ENCODE results near the gene ETFDH. TPM values are rescaled to one million over a fixed set of nuclear protein-coding genes. Genes with fewer than 3 reads are reported as not detected.

The ETFDH gene
- total RNA-seq, 2 donors from 2014 or later, result 96.6 to 156 TPM

DNA sequence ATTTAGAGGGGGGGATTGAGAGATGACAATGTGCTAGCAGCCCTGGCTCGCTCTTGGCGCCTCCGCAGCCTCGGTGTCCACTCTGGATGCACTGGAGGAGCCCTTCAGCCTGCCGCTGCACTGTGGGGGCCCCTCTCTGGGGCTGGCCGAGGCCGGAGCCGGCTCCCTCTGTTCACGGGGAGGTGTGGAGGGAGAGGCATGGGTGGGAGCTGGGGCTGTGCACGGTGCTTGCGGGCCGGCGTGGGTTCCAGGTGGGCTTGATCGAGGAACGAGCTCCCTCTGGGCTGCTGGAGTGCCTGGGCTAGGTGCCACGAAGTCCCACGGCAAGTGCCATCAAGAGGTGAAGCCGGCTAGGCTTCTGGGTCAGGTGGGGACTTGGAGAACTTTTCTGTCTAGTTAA, 7.3 kb upstream of the ETFDH start:
- H3K4me3 ChIP-seq, result no peak overlapping the region
- no peak overlapping the region for H3K27ac ChIP-seq
- H3K9me3 ChIP-seq, result no peaks in the 10 kb centered on the region
- H3K36me3 ChIP-seq, result no peaks in the 10 kb centered on the region
- DNase-seq (ENCODE audit: low spot score), result no peak
- TF ChIP-seq CTCF (IDR thresholded peaks at IDR 0.05), result no peak
- H3K27me3 ChIP-seq, result no peaks in the 10 kb centered on the region
- no peaks in the 10 kb centered on the region for H3K4me1 ChIP-seq

GRCh38 chr4:158666892-158667291, 5.2 kb upstream of the ETFDH start:
- H3K36me3 ChIP-seq, result no peaks in the 10 kb centered on the region
- no peaks in the 10 kb centered on the region for H3K9me3 ChIP-seq
- DNase-seq (ENCODE audit: low spot score), result no peak
- no peak overlapping the region for H3K4me3 ChIP-seq
- no peak overlapping the region for H3K27ac ChIP-seq
- H3K4me1 ChIP-seq, result peaks cover 0 to 10% of the 10 kb centered on the region in 2 donors
- TF ChIP-seq CTCF (IDR thresholded peaks at IDR 0.05), result no peak
- H3K27me3 ChIP-seq, result no peaks in the 10 kb centered on the region

DNA sequence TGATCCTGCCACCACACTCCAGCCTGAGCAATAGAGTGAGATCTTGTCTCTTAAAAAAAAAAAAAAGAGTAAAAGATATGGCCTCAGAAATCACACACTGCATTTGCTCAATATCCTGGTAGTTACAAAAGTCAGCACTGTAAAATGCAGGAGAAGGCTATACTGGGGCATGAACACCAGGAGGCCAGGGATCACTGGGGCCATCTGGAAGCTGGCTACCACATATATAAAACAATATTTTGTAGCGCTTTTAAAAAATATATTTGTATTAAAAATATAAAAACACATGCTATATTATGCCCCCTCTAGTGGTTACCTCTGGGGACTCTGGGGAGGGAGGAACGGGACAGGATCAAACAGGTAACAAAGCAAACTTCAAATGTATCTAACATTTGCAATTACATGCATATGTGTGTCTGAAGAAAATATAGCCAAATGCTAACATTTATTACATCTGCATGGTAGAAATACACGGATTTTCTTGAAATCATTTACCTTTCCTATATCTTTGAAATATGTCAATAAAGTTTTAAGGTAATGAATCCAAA, 4.4 kb upstream of the ETFDH start:
- TF ChIP-seq CTCF (IDR thresholded peaks at IDR 0.05), result peak; percentile 16 to 54
- H3K4me1 ChIP-seq, result peaks cover 0 to 12% of the 10 kb centered on the region in 2 donors
- H3K36me3 ChIP-seq, result no peaks in the 10 kb centered on the region
- no peak overlapping the region for H3K27ac ChIP-seq
- no peaks in the 10 kb centered on the region for H3K9me3 ChIP-seq
- H3K27me3 ChIP-seq, result no peaks in the 10 kb centered on the region
- DNase-seq (ENCODE audit: low spot score), result no peak
- H3K4me3 ChIP-seq, result no peak overlapping the region

GRCh38 chr4:158669310-158669709, 2.8 kb upstream of the ETFDH start:
- peaks cover 0 to 28% of the 10 kb centered on the region in 2 donors for H3K4me1 ChIP-seq
- H3K27ac ChIP-seq, result no peak overlapping the region
- H3K9me3 ChIP-seq, result no peaks in the 10 kb centered on the region
- H3K4me3 ChIP-seq, result no peak overlapping the region
- DNase-seq (ENCODE audit: low spot score), result no peak
- TF ChIP-seq CTCF (IDR thresholded peaks at IDR 0.05), result no peak
- no peaks in the 10 kb centered on the region for H3K36me3 ChIP-seq
- no peaks in the 10 kb centered on the region for H3K27me3 ChIP-seq

DNA sequence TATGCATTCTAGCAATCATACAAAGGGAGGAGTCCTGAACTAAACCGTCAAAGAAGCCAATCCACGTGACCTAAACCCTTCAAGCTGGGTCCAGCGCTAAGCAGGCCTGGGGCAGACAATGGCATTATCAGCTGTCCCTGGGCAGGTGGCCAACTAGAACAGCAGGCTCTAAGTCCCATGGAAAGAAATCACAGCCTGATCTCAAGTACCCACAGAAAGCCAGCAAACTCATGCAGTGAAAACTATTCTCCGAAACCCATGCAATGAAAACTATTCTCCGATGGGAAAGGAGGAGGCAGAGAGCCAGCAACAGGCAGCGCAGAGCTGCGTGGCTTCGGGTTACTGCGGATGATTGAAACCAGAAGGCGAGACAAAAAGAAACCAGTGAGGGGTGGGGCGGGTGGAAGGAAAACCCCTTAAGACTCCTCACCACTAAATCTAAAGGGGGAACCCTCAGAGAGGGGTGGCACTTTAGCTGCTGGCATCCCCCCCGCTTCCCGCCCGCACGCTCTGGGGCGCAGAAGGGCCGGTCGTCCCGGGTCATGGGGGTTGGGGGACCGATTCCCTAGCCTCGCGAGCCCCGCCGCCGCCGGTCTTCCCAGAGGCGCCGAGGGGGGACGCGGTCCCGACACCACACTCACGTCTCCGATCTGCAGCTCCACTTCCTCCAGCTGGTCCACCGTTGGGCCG, 976 bp upstream of the ETFDH start:
- peak; percentile 71 for DNase-seq (ENCODE audit: low spot score)
- Histone ChIP-seq H3K27me3 (no peaks in the 10 kb centered on the region), H3K4me3 (peak overlapping the region; percentile 84 to 85), H3K27ac (peak overlapping the region; percentile 98 to 99), H3K36me3 (no peaks in the 10 kb centered on the region), H3K4me1 (peaks cover 0 to 28% of the 10 kb centered on the region in 2 donors), H3K9me3 (no peaks in the 10 kb centered on the region)
- TF ChIP-seq CTCF (IDR thresholded peaks at IDR 0.05), result no peak

- H3K4me1 ChIP-seq, result peaks cover 0 to 28% of the 10 kb centered on the region in 2 donors
- peak within 1 kb of the TSS; percentile 84 to 85 for H3K4me3 ChIP-seq
- H3K9me3 ChIP-seq, result no peaks in the 10 kb centered on the region
- H3K27ac ChIP-seq, result peak within 1 kb of the TSS; percentile 98 to 99
- TF ChIP-seq CTCF (IDR thresholded peaks at IDR 0.05), result no peak
- H3K36me3 ChIP-seq, result no peaks in the 10 kb centered on the region
- no peak for DNase-seq (ENCODE audit: low spot score)
- H3K27me3 ChIP-seq, result no peaks in the 10 kb centered on the region
Measured at GRCh38 chr4:158671665-158671914, 506 bp upstream of the ETFDH start, which contains the start of gene C4orf46. Gene C4orf46, minus strand, starts transcription at chr4:158671887. Its CDS starts 86 bp downstream, at chr4:158671801.
